ENCODE measurements around the gene UPF1. TPM values are rescaled to one million over a fixed set of nuclear protein-coding genes. Genes with fewer than 3 reads are reported as not detected.

The UPF1 gene
- total and polyA plus RNA-seq, 2 of the 13 experiments (the other 11 are each of a cell fraction or from before 2014, with no cell fraction given), result 16.9 to 41.8 TPM

GRCh38 chr19:18798384-18799352, 33.1 kb upstream of the UPF1 start (continued):
- TF ChIP-seq, protein P1, sequence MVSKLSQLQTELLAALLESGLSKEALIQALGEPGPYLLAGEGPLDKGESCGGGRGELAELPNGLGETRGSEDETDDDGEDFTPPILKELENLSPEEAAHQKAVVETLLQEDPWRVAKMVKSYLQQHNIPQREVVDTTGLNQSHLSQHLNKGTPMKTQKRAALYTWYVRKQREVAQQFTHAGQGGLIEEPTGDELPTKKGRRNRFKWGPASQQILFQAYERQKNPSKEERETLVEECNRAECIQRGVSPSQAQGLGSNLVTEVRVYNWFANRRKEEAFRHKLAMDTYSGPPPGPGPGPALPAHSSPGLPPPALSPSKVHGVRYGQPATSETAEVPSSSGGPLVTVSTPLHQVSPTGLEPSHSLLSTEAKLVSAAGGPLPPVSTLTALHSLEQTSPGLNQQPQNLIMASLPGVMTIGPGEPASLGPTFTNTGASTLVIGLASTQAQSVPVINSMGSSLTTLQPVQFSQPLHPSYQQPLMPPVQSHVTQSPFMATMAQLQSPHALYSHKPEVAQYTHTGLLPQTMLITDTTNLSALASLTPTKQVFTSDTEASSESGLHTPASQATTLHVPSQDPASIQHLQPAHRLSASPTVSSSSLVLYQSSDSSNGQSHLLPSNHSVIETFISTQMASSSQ (IDR thresholded peaks at IDR 0.05; ENCODE audit: low read depth), result no peak
- TF ChIP-seq, protein P1 (CRISPR knock-in tag; IDR thresholded peaks at IDR 0.05; ENCODE audit: borderline replicate concordance), result peak; percentile 48; the same call in 1 of the 2 replicates
- no peak for TF ChIP-seq ATM (IDR thresholded peaks at IDR 0.05; ENCODE audit: borderline replicate concordance)
- TF ChIP-seq KDM5A (IDR thresholded peaks at IDR 0.05; ENCODE audit: borderline replicate concordance, low read length), result no peak
- TF ChIP-seq, protein P2, sequence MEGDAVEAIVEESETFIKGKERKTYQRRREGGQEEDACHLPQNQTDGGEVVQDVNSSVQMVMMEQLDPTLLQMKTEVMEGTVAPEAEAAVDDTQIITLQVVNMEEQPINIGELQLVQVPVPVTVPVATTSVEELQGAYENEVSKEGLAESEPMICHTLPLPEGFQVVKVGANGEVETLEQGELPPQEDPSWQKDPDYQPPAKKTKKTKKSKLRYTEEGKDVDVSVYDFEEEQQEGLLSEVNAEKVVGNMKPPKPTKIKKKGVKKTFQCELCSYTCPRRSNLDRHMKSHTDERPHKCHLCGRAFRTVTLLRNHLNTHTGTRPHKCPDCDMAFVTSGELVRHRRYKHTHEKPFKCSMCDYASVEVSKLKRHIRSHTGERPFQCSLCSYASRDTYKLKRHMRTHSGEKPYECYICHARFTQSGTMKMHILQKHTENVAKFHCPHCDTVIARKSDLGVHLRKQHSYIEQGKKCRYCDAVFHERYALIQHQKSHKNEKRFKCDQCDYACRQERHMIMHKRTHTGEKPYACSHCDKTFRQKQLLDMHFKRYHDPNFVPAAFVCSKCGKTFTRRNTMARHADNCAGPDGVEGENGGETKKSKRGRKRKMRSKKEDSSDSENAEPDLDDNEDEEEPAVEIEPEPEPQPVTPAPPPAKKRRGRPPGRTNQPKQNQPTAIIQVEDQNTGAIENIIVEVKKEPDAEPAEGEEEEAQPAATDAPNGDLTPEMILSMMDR (CRISPR knock-in tag; IDR thresholded peaks at IDR 0.05), result peak; percentile 51
- no peak for TF ChIP-seq ZNF407 (CRISPR knock-in tag; IDR thresholded peaks at IDR 0.05; ENCODE audit: not compliant biosample characterization)
- TF ChIP-seq ZBTB25 (CRISPR knock-in tag; IDR thresholded peaks at IDR 0.05), result no peak
- TF ChIP-seq RORA (CRISPR knock-in tag; IDR thresholded peaks at IDR 0.05), result no peak
- TF ChIP-seq HDAC2 (CRISPR knock-in tag; IDR thresholded peaks at IDR 0.05), result peak; percentile 64
- no peak for TF ChIP-seq PAWR (CRISPR knock-in tag; IDR thresholded peaks at IDR 0.05; ENCODE audit: borderline replicate concordance)
- no peak for TF ChIP-seq ZFP36L1 (CRISPR knock-in tag; IDR thresholded peaks at IDR 0.05)
- TF ChIP-seq HOXA3 (CRISPR knock-in tag; IDR thresholded peaks at IDR 0.05), result peak; percentile 57; the same call in 1 of the 2 replicates

All from HepG2 (cell line).